SU-DHL-6 (cell line): ENCODE results near the gene FBXW8.

Experiments used
- H2AFZ ChIP-seq: fragments of 200-600 bp; sonication (generic); 2 replicates; pipeline ENCODE4 v1.6.1; 2014; ENCODE audit warnings: low read depth, mild to moderate bottlenecking, moderate library complexity, mixed read lengths, antibody characterized with exemption, low read length; ENCODE audit not compliant: severe bottlenecking
- H3F3A ChIP-seq: fragments of 200-600 bp; shearing (Covaris generic); 2 replicates; pipeline ENCODE4 v1.6.0; 2016; ENCODE audit warnings: antibody characterized with exemption, mild to moderate bottlenecking; ENCODE audit not compliant: insufficient read depth
- H3K27ac ChIP-seq: fragments of 200-600 bp; sonication (generic); 2 replicates; pipeline ENCODE4 v1.5.1; 2016; ENCODE audit warnings: low read depth, mild to moderate bottlenecking, low read length, moderate library complexity, mixed read lengths
- H3K27me3 ChIP-seq: fragments of 200-600 bp; sonication (generic), shearing (Covaris generic); 2 replicates; pipeline ENCODE4 v1.6.0; 2014; ENCODE audit warnings: mild to moderate bottlenecking, low read length
- H3K36me3 ChIP-seq: fragments of 200-600 bp; sonication (generic); 2 replicates; pipeline ENCODE4 v1.6.1; 2014; ENCODE audit warnings: mild to moderate bottlenecking, low read length, mixed read lengths
- H3K4me2 ChIP-seq: fragments of 300-600, 200-600 bp; shearing (Covaris generic), sonication (generic); 2 replicates; pipeline ENCODE4 v1.6.0; 2014; ENCODE audit warnings: low read length, low read depth, mild to moderate bottlenecking; ENCODE audit not compliant: poor library complexity, severe bottlenecking
- H3K4me3 ChIP-seq: fragments of 200-600 bp; sonication (generic); 2 replicates; pipeline ENCODE4 v1.5.1; 2014; ENCODE audit warnings: antibody characterized with exemption, low read length, mild to moderate bottlenecking, mixed read lengths; ENCODE audit not compliant: insufficient read depth, poor library complexity, severe bottlenecking
- H3K79me2 ChIP-seq: fragments of 200-600 bp; sonication (generic); 2 replicates; pipeline ENCODE4 v1.6.1; 2014; ENCODE audit warnings: mild to moderate bottlenecking, low read length, moderate library complexity; ENCODE audit not compliant: insufficient read depth
- H3K9ac ChIP-seq: fragments of 200-600 bp; sonication (generic); 2 replicates; pipeline ENCODE4 v1.7.0; 2014; ENCODE audit warnings: mild to moderate bottlenecking, low read length
- H3K9me2 ChIP-seq: fragments of 200-600 bp; sonication (generic); replicated peaks from 2 replicates; pipeline ENCODE4 v1.6.1; 2014; ENCODE audit warnings: low read length; ENCODE audit not compliant: insufficient read depth
- H3K9me3 ChIP-seq: fragments of 200-600 bp; sonication (generic); 2 replicates; pipeline ENCODE4 v1.6.1; 2014; ENCODE audit warnings: low read length, mixed read lengths; ENCODE audit not compliant: insufficient read depth
- H4K20me1 ChIP-seq: fragments of 200-600 bp; sonication (generic); 2 replicates; pipeline ENCODE4 v1.6.1; 2014; ENCODE audit warnings: low read depth, mild to moderate bottlenecking, antibody characterized with exemption, low read length, moderate library complexity, mixed read lengths
- EZH2phosphoT487 ChIP-seq: fragments of 200-600 bp; sonication (generic), shearing (Covaris generic); conservative IDR thresholded peaks from 2 replicates; pipeline ENCODE4 v1.6.1; 2018; ENCODE audit warnings: mild to moderate bottlenecking, antibody characterized with exemption, low read length, moderate library complexity, mixed read lengths
- TF ChIP-seq, protein P1 (sequence below): fragments of 200-600 bp; sonication (generic); IDR thresholded peaks from one replicate; pipeline ENCODE4 v1.5.1; 2017; ENCODE audit warnings: antibody characterized with exemption, mild to moderate bottlenecking, low read length, moderate library complexity; ENCODE audit not compliant: insufficient read depth, poor library complexity, severe bottlenecking

Gene FBXW8

DNA sequence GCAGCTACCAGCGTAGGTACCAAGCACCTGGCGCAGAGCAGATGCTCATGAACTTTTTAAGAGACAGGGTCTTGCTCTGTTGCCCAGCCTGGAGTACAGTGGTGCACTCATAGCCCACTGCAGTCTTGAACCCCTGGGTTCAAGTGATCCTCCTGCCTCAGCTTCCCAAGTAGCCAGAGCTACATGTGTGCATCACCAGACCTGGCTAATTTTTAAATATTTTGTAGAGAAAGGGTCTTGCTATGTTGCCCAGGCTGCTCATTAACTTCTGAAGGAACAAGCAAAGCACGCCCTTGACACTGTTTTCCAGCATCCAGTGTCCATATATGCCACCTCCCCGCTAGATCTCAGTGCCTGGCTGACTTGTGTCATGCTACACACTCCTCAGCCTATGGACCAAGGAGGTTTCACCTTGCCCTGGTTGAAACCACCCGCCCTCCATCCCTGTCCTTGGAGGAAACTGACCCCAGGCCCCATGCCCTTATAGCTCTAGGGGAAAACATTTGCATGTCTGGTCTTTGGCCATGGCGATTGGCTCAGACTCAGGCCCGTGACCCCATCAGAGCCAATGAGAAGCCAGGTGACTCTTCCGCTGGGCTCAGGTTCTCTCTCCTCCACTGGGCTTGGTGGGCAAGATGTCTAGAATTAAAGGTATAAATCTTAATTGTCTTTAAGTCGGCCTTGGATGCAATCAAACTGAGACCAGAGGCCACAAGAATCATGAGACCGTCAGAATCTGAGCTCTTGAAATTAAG, 162.2 kb downstream of the FBXW8 start:
- H3K9ac ChIP-seq: no peak overlapping the region
- TF ChIP-seq, protein P1, sequence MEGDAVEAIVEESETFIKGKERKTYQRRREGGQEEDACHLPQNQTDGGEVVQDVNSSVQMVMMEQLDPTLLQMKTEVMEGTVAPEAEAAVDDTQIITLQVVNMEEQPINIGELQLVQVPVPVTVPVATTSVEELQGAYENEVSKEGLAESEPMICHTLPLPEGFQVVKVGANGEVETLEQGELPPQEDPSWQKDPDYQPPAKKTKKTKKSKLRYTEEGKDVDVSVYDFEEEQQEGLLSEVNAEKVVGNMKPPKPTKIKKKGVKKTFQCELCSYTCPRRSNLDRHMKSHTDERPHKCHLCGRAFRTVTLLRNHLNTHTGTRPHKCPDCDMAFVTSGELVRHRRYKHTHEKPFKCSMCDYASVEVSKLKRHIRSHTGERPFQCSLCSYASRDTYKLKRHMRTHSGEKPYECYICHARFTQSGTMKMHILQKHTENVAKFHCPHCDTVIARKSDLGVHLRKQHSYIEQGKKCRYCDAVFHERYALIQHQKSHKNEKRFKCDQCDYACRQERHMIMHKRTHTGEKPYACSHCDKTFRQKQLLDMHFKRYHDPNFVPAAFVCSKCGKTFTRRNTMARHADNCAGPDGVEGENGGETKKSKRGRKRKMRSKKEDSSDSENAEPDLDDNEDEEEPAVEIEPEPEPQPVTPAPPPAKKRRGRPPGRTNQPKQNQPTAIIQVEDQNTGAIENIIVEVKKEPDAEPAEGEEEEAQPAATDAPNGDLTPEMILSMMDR: no peak
- no peak for TF ChIP-seq EZH2phosphoT487
- no peak overlapping the region for H3K4me2 ChIP-seq
- H3K4me3 ChIP-seq: no peak overlapping the region
- H3K79me2 ChIP-seq: no peaks in the 10 kb centered on the region
- no peaks in the 10 kb centered on the region for H3K9me2 ChIP-seq
- H2AFZ ChIP-seq: no peak overlapping the region
- no peaks in the 10 kb centered on the region for H3K9me3 ChIP-seq
- H3F3A ChIP-seq: no peaks in the 10 kb centered on the region
- H3K27me3 ChIP-seq: no peaks in the 10 kb centered on the region
- no peaks in the 10 kb centered on the region for H3K36me3 ChIP-seq
- H3K27ac ChIP-seq: no peak overlapping the region
- no peaks in the 10 kb centered on the region for H4K20me1 ChIP-seq

DNA sequence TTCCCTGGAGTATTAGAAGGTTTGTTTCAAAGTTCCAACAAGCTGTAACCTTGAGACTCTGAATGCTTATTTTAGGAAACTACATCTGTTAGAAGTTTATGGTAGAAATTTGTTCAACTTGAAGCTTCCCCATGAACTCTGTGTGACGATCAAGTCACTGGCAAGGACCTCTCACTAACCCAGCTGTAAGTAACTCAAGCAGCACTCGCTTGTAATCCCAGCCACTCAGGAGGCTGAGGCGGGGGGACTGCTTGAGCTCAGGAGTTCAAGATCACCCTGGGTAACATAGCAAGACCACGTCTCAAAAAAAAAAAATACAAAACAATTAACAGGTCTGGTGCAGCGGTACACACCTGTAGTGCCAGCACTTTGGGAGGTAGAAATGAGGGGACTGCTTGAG, 162.9 kb downstream of the FBXW8 start:
- Histone ChIP-seq H3K9me2 (no peaks in the 10 kb centered on the region), H3K9ac (no peak overlapping the region), H3K27me3 (no peaks in the 10 kb centered on the region), H3K4me2 (no peak overlapping the region), H4K20me1 (no peaks in the 10 kb centered on the region), H3K9me3 (no peaks in the 10 kb centered on the region), H2AFZ (no peak overlapping the region), H3K27ac (no peak overlapping the region), H3F3A (no peaks in the 10 kb centered on the region), H3K79me2 (no peaks in the 10 kb centered on the region), H3K36me3 (no peaks in the 10 kb centered on the region), H3K4me3 (no peak overlapping the region)
- TF ChIP-seq EZH2phosphoT487: no peak
- TF ChIP-seq, protein P1: no peak

DNA sequence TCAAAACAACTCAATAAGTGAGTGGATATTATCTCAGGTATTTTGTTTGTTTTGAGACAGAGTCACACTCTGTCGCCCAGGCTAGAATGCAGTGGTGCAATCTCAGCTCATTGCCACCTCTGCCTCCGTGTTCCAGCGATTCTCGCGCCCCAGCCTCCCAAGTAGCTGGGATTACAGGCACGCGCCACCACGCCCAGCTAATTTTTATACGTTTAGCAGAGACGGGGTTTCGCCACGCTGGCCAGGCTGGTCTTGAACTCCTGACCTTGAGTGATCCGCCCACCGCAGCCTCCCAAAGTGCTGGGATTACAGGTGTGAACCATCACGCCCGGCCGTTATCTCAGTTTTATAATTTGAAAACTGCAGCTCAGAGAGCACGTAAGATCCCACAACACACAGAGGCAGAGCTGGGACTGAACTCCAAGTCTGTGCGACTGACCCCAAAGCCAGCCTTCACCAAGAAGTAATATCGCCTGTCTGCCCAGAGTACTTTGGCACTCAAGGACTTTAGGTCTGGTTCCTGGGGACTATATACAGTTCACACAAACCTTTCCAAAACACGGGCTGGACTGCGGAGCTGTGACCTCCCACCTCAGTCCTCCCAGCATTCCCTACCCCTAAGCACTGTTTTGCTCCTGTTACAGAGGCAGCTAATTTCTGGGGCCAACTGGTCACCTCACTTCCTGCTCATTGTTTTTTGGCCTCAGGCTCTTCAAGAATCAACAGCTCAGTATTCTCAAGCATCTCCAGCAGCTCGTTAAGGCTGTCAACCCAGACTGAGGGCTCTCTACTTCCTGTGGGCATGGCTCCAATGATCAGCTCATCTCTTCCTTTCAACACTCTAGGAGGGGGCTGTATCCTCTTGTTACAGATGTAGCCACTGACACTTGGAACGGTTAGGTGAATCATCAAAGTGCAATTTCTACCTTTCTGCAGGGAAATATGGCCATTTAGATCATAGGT, 165.9 kb downstream of the FBXW8 start:
- no peak overlapping the region for H2AFZ ChIP-seq
- no peaks in the 10 kb centered on the region for H3K36me3 ChIP-seq
- no peaks in the 10 kb centered on the region for H4K20me1 ChIP-seq
- H3F3A ChIP-seq: no peaks in the 10 kb centered on the region
- no peaks in the 10 kb centered on the region for H3K9me3 ChIP-seq
- no peak overlapping the region for H3K4me3 ChIP-seq
- H3K9ac ChIP-seq: no peak overlapping the region
- no peak for TF ChIP-seq EZH2phosphoT487
- TF ChIP-seq, protein P1: no peak
- H3K27me3 ChIP-seq: no peaks in the 10 kb centered on the region
- no peak overlapping the region for H3K4me2 ChIP-seq
- H3K79me2 ChIP-seq: no peaks in the 10 kb centered on the region
- H3K9me2 ChIP-seq: no peaks in the 10 kb centered on the region
- H3K27ac ChIP-seq: no peak overlapping the region
